ENCODE data around the gene KRTAP5-1.
A peak's percentile ranks its signal among the peaks of the same experiment; 100 is the strongest.

Gene KRTAP5-1

GRCh38 chr11:1548221-1549070 is 36.6 kb downstream of the KRTAP5-1 start:
- Mint-ChIP-seq H3K36me3 (no peaks in the 10 kb centered on the region), H3K4me3 (peak overlapping the region; percentile 58), H3K27ac (no peak overlapping the region), H3K9me3 (peaks cover 11% of the 10 kb centered on the region), H3K4me1 (peaks cover 15% of the 10 kb centered on the region), H3K27me3 (peaks cover 37% of the 10 kb centered on the region)
- no peak for ATAC-seq

GRCh38 chr11:1547467-1548098 is 37.5 kb downstream of the KRTAP5-1 start:
- Mint-ChIP-seq H3K27ac (no peak overlapping the region), H3K36me3 (no peaks in the 10 kb centered on the region), H3K4me1 (peaks cover 15% of the 10 kb centered on the region), H3K27me3 (peaks cover 29% of the 10 kb centered on the region), H3K4me3 (peak overlapping the region; percentile 68), H3K9me3 (peaks cover 11% of the 10 kb centered on the region)
- ATAC-seq: no peak

- Mint-ChIP-seq H3K27ac (no peak overlapping the region), H3K4me3 (peak overlapping the region; percentile 62), H3K4me1 (peaks cover 15% of the 10 kb centered on the region), H3K27me3 (peaks cover 29% of the 10 kb centered on the region), H3K9me3 (peaks cover 7% of the 10 kb centered on the region), H3K36me3 (no peaks in the 10 kb centered on the region)
- ATAC-seq: peak; percentile 58
Observed at GRCh38 chr11:1546536-1547466, 38.3 kb downstream of the KRTAP5-1 start.

GRCh38 chr11:1546077-1546535 is 39.0 kb downstream of the KRTAP5-1 start:
- H3K27me3 Mint-ChIP-seq: peaks cover 31% of the 10 kb centered on the region
- H3K4me3 Mint-ChIP-seq: peak overlapping the region; percentile 62
- ATAC-seq: no peak
- H3K36me3 Mint-ChIP-seq: no peaks in the 10 kb centered on the region
- H3K9me3 Mint-ChIP-seq: peaks cover 3% of the 10 kb centered on the region
- H3K27ac Mint-ChIP-seq: no peak overlapping the region
- peaks cover 15% of the 10 kb centered on the region for H3K4me1 Mint-ChIP-seq

- Mint-ChIP-seq H3K4me1 (peaks cover 15% of the 10 kb centered on the region), H3K9me3 (peaks cover 2% of the 10 kb centered on the region), H3K27me3 (peaks cover 37% of the 10 kb centered on the region), H3K27ac (no peak overlapping the region), H3K4me3 (no peak overlapping the region), H3K36me3 (no peaks in the 10 kb centered on the region)
- ATAC-seq: no peak
Observed at GRCh38 chr11:1545432-1545831, 39.7 kb downstream of the KRTAP5-1 start.

- Mint-ChIP-seq H3K27ac (no peak overlapping the region), H3K9me3 (no peaks in the 10 kb centered on the region), H3K27me3 (peaks cover 46% of the 10 kb centered on the region), H3K4me3 (no peak overlapping the region), H3K4me1 (peaks cover 15% of the 10 kb centered on the region), H3K36me3 (no peaks in the 10 kb centered on the region)
- ATAC-seq: no peak
Observed at GRCh38 chr11:1544536-1544935, 40.5 kb downstream of the KRTAP5-1 start.

GRCh38 chr11:1543606-1544263 is 41.3 kb downstream of the KRTAP5-1 start:
- no peak for ATAC-seq
- no peaks in the 10 kb centered on the region for H3K36me3 Mint-ChIP-seq
- H3K27ac Mint-ChIP-seq: no peak overlapping the region

GRCh38 chr11:1542267-1542666 is 42.8 kb downstream of the KRTAP5-1 start:
- no peaks in the 10 kb centered on the region for H3K36me3 Mint-ChIP-seq
- no peaks in the 10 kb centered on the region for H3K9me3 Mint-ChIP-seq
- H3K27me3 Mint-ChIP-seq: peaks cover 63% of the 10 kb centered on the region
- no peak overlapping the region for H3K27ac Mint-ChIP-seq
- ATAC-seq: no peak
- peaks cover 7% of the 10 kb centered on the region for H3K4me1 Mint-ChIP-seq
- no peak overlapping the region for H3K4me3 Mint-ChIP-seq

More at GRCh38 chr11:1543606-1544263, 41.3 kb downstream of the KRTAP5-1 start:
- Mint-ChIP-seq H3K4me1 (peaks cover 15% of the 10 kb centered on the region), H3K27me3 (peaks cover 54% of the 10 kb centered on the region), H3K4me3 (no peak overlapping the region), H3K9me3 (no peaks in the 10 kb centered on the region)

GRCh38 chr11:1541474-1542204 is 43.4 kb downstream of the KRTAP5-1 start:
- Mint-ChIP-seq H3K9me3 (no peaks in the 10 kb centered on the region), H3K36me3 (no peaks in the 10 kb centered on the region), H3K27ac (no peak overlapping the region), H3K27me3 (peaks cover 63% of the 10 kb centered on the region), H3K4me1 (peaks cover 7% of the 10 kb centered on the region), H3K4me3 (no peak overlapping the region)
- no peak for ATAC-seq

GRCh38 chr11:1540074-1540473 is 45.0 kb downstream of the KRTAP5-1 start:
- Mint-ChIP-seq H3K27me3 (peaks cover 48% of the 10 kb centered on the region), H3K9me3 (no peaks in the 10 kb centered on the region), H3K27ac (no peak overlapping the region)

GRCh38 chr11:1538153-1538552 is 46.9 kb downstream of the KRTAP5-1 start:
- no peak for ATAC-seq
- Mint-ChIP-seq H3K9me3 (no peaks in the 10 kb centered on the region), H3K4me3 (no peak overlapping the region), H3K27ac (no peak overlapping the region), H3K36me3 (peaks cover 12% of the 10 kb centered on the region), H3K4me1 (peaks cover 23% of the 10 kb centered on the region), H3K27me3 (peaks cover 45% of the 10 kb centered on the region)

More at GRCh38 chr11:1540074-1540473, 45.0 kb downstream of the KRTAP5-1 start:
- Mint-ChIP-seq H3K4me1 (peaks cover 12% of the 10 kb centered on the region), H3K4me3 (no peak overlapping the region), H3K36me3 (peaks cover 3% of the 10 kb centered on the region)
- no peak for ATAC-seq

- H3K9me3 Mint-ChIP-seq: no peaks in the 10 kb centered on the region
- peaks cover 21% of the 10 kb centered on the region for H3K36me3 Mint-ChIP-seq
- H3K4me1 Mint-ChIP-seq: peaks cover 32% of the 10 kb centered on the region
- no peak for ATAC-seq
- H3K27ac Mint-ChIP-seq: no peak overlapping the region
- H3K27me3 Mint-ChIP-seq: peaks cover 33% of the 10 kb centered on the region
- H3K4me3 Mint-ChIP-seq: no peak overlapping the region
Observed at GRCh38 chr11:1536065-1536843, 48.8 kb downstream of the KRTAP5-1 start.

- H3K4me1 Mint-ChIP-seq: peaks cover 34% of the 10 kb centered on the region
- no peak for ATAC-seq
- no peak overlapping the region for H3K4me3 Mint-ChIP-seq
- peaks cover 22% of the 10 kb centered on the region for H3K36me3 Mint-ChIP-seq
- H3K27me3 Mint-ChIP-seq: peaks cover 18% of the 10 kb centered on the region
- no peaks in the 10 kb centered on the region for H3K9me3 Mint-ChIP-seq
- H3K27ac Mint-ChIP-seq: no peak overlapping the region
Observed at GRCh38 chr11:1534682-1535081, 50.4 kb downstream of the KRTAP5-1 start.
